ENCODE measurements around the gene YBEY. TPM values are rescaled to one million over a fixed set of nuclear protein-coding genes. Genes with fewer than 3 reads are reported as not detected.

YBEY gene
- total and polyA plus RNA-seq, 2 of the 13 experiments (the other 11 are each of a cell fraction or from before 2014, with no cell fraction given): 6.5 to 8.9 TPM

- TF ChIP-seq ZNF704 (CRISPR knock-in tag; IDR thresholded peaks at IDR 0.05; ENCODE audit: borderline replicate concordance): no peak
- peak; percentile 57; the same call in 1 of the 2 replicates for TF ChIP-seq ZNF609 (CRISPR knock-in tag; IDR thresholded peaks at IDR 0.05; ENCODE audit: borderline replicate concordance)
- TF ChIP-seq ZFP82 (CRISPR knock-in tag; IDR thresholded peaks at IDR 0.05; ENCODE audit: borderline replicate concordance): peak; percentile 84; the same call in 1 of the 2 replicates
- TF ChIP-seq, protein P1, sequence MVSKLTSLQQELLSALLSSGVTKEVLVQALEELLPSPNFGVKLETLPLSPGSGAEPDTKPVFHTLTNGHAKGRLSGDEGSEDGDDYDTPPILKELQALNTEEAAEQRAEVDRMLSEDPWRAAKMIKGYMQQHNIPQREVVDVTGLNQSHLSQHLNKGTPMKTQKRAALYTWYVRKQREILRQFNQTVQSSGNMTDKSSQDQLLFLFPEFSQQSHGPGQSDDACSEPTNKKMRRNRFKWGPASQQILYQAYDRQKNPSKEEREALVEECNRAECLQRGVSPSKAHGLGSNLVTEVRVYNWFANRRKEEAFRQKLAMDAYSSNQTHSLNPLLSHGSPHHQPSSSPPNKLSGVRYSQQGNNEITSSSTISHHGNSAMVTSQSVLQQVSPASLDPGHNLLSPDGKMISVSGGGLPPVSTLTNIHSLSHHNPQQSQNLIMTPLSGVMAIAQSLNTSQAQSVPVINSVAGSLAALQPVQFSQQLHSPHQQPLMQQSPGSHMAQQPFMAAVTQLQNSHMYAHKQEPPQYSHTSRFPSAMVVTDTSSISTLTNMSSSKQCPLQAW (CRISPR knock-in tag; IDR thresholded peaks at IDR 0.05): no peak
- no peak for TF ChIP-seq HNF4A (CRISPR knock-in tag; IDR thresholded peaks at IDR 0.05)
- TF ChIP-seq NAIF1 (CRISPR knock-in tag; IDR thresholded peaks at IDR 0.05; ENCODE audit: borderline replicate concordance): peak; percentile 63; the same call in 1 of the 2 replicates
- TF ChIP-seq RFX1 (IDR thresholded peaks at IDR 0.05): no peak
- peak; percentile 34; the same call in 1 of the 2 replicates for TF ChIP-seq ZNF691 (CRISPR knock-in tag; IDR thresholded peaks at IDR 0.05; ENCODE audit: borderline replicate concordance, low read depth)
- TF ChIP-seq MTA3 (CRISPR knock-in tag; IDR thresholded peaks at IDR 0.05): no peak
- peak; percentile 76; the same call in 1 of the 2 replicates for TF ChIP-seq EED (CRISPR knock-in tag; IDR thresholded peaks at IDR 0.05)
- TF ChIP-seq, protein P2, sequence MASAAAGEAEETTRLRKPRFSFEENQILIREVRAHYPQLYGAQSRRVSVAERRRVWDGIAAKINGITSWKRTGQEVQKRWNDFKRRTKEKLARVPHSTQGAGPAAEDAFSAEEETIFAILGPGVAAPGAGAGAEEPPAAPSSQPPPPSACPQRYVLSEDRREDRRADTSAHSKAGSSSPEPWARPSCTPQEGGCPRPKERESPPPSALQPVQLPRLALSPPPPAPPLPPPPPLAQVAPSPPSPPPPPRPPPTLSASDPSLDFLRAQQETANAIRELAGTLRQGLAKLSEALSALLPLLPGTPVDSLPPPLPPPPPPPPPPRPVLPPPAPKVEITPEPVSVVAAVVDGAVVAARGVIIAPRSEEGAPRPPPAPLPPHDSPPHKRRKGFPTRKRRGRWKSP (CRISPR knock-in tag; IDR thresholded peaks at IDR 0.05): peak; percentile 97
- TF ChIP-seq TCF7L2 (IDR thresholded peaks at IDR 0.05; ENCODE audit: low read depth, low read length): no peak
- TF ChIP-seq MEF2D (CRISPR knock-in tag; IDR thresholded peaks at IDR 0.05): peak; percentile 77; the same call in 1 of the 2 replicates
- 0 out of 2 replicates have a peak, but pooled peaks have one; percentile 26 for TF ChIP-seq ZNF619 (CRISPR knock-in tag; IDR thresholded peaks at IDR 0.05)
- TF ChIP-seq ZNF430 (CRISPR knock-in tag; IDR thresholded peaks at IDR 0.05): peak; percentile 35; the same call in 1 of the 2 replicates
- TF ChIP-seq SMARCE1 (IDR thresholded peaks at IDR 0.05; ENCODE audit: borderline replicate concordance): no peak
Observed at GRCh38 chr21:46285761-46286647, at the start of gene YBEY (continued).
